GM12875 (cell line): ENCODE measurements around the gene LIMS1.

ENCODE experiments used
- H3K4me3 ChIP-seq: one replicate; pipeline ENCODE4 v1.5.1; 2011; ENCODE audit warnings: low read depth, low read length, control low read depth
- TF ChIP-seq, protein P1 (sequence below): IDR thresholded peaks from 2 replicates; pipeline ENCODE4 v1.5.1; 2011; ENCODE audit warnings: low read depth, mild to moderate bottlenecking, control low read depth, inconsistent platforms, low read length, moderate library complexity, borderline replicate concordance; ENCODE audit not compliant: insufficient read depth

LIMS1 gene

GRCh38 chr2:108633409-108633808 is 99.1 kb downstream of the LIMS1 start:
- TF ChIP-seq, protein P1, sequence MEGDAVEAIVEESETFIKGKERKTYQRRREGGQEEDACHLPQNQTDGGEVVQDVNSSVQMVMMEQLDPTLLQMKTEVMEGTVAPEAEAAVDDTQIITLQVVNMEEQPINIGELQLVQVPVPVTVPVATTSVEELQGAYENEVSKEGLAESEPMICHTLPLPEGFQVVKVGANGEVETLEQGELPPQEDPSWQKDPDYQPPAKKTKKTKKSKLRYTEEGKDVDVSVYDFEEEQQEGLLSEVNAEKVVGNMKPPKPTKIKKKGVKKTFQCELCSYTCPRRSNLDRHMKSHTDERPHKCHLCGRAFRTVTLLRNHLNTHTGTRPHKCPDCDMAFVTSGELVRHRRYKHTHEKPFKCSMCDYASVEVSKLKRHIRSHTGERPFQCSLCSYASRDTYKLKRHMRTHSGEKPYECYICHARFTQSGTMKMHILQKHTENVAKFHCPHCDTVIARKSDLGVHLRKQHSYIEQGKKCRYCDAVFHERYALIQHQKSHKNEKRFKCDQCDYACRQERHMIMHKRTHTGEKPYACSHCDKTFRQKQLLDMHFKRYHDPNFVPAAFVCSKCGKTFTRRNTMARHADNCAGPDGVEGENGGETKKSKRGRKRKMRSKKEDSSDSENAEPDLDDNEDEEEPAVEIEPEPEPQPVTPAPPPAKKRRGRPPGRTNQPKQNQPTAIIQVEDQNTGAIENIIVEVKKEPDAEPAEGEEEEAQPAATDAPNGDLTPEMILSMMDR = no peak
- no peak overlapping the region for H3K4me3 ChIP-seq

- TF ChIP-seq, protein P1 = no peak
- no peak overlapping the region for H3K4me3 ChIP-seq
Measured at GRCh38 chr2:108634011-108634410, 99.7 kb downstream of the LIMS1 start.

DNA sequence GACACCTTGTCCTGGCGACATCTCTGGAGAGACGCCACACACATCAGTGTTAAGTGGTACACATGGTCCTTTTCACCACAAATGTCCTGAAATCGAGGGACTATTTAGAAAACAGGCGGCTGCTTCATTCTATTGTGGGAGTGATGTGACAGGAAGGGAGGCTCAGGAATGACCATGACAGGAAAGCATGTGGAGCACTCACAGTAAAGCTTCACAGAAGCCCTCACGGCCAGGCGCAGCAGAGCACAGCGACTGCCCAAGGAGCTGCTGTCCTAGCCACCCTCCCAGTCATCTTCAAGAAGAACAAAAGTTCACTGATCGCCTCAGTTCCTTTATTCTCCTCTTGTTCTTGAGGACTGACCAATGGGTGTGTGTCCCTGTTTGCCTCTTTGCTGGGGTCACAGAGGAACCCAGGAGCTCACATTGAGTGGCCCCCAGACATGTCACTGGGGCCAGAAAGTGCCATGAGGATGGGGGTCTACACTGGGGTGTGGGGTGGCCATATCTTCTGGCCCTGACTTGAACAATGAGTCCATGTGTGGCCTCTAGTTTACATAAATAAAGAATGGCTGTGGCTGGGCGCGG is 100.4 kb downstream of the LIMS1 start:
- TF ChIP-seq, protein P1 = no peak
- no peak overlapping the region for H3K4me3 ChIP-seq

DNA sequence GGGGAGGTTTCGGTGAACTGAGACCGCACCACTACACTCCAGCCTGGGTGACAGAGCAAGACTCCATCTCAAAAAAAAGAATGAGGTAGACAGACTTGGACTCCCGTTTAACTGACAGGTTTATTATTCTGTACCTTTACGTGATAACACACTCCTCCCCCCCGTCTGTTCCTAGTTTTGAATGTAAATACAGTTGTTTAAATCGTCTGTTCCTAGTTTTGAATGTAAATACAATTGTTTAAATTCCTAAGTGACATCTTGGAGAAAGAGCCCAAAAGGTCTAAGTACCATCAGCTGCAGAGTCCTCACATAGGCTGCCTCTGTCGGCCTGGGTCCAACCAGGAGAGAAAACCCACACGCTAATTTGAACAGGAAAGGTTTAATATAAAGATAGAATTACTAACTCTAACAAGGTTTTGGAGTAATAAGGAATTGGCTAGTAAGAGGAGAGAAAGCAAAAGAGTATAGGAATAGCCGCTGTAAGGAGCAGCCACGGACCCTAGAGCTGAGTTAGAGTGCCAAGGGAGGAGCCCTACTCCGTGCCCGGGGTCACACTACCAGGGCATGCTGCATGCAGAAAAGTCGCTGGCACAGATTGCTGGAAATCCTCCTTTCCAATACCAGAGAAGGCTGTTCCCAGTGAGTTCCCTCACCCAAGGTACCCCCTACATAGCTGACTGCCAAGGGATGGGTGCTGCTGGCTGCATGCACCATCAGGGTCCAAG is 101.5 kb downstream of the LIMS1 start:
- TF ChIP-seq, protein P1 = no peak
- H3K4me3 ChIP-seq = no peak overlapping the region

GRCh38 chr2:108637304-108637669 is 103.0 kb downstream of the LIMS1 start:
- TF ChIP-seq, protein P1 = no peak

GRCh38 chr2:108640731-108641130 is 106.5 kb downstream of the LIMS1 start:
- no peak overlapping the region for H3K4me3 ChIP-seq
- TF ChIP-seq, protein P1 = no peak

More at GRCh38 chr2:108637304-108637669, 103.0 kb downstream of the LIMS1 start:
- no peak overlapping the region for H3K4me3 ChIP-seq

DNA sequence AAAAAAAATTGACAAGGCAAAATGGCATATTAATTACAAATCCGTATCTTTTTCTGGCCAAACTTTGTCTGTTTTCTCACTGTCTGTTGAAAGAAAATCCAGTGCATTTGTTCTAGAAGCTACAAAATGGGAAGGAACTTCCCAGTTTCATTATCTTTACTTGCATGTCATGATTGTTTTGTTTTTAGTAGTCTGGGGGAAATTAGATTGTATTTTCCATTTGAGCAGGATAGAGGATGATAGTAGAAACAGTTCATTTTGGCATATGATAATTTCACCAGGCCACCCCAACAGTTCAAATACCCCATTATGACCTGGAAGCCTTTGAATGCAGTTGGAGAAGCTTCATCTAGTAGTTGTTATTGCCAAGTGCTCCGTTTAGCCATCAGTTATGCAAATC is 107.5 kb downstream of the LIMS1 start:
- H3K4me3 ChIP-seq = no peak overlapping the region
- TF ChIP-seq, protein P1 = no peak
